Trophoblast cell (in vitro differentiated cells and primary cell): Measurements from ENCODE around the gene SMOC1.
A peak's percentile ranks its signal among the peaks of the same experiment; 100 is the strongest.

Source experiments
- DNase-seq, 2 donors: peaks; one replicate each; pipeline ENCODE4 v3.0.0-alpha.2; 2016
- H2AFZ ChIP-seq: 2 replicates; pipeline ENCODE4 v1.6.1; 2013; ENCODE audit warnings: low read length, moderate library complexity, mild to moderate bottlenecking; ENCODE audit not compliant: insufficient read depth, poor library complexity
- H2AK5ac ChIP-seq: 2 replicates; pipeline ENCODE4 v1.6.1; 2013; ENCODE audit warnings: mild to moderate bottlenecking, low read length
- H2BK120ac ChIP-seq: 2 replicates; pipeline ENCODE4 v1.6.1; 2013; ENCODE audit warnings: low read length, mild to moderate bottlenecking, moderate library complexity; ENCODE audit not compliant: insufficient read depth, poor library complexity
- H2BK12ac ChIP-seq: 2 replicates; pipeline ENCODE4 v1.6.1; 2013; ENCODE audit warnings: mild to moderate bottlenecking, low read length, moderate library complexity
- H2BK5ac ChIP-seq: 2 replicates; pipeline ENCODE4 v1.6.1; 2013; ENCODE audit warnings: low read length, low read depth, moderate library complexity, mild to moderate bottlenecking; ENCODE audit not compliant: poor library complexity
- H3K14ac ChIP-seq: 2 replicates; pipeline ENCODE4 v1.6.1; 2013; ENCODE audit warnings: mild to moderate bottlenecking, low read length
- H3K18ac ChIP-seq: 2 replicates; pipeline ENCODE4 v1.6.1; 2013; ENCODE audit warnings: mild to moderate bottlenecking, low read length
- H3K23ac ChIP-seq: 2 replicates; pipeline ENCODE4 v1.6.1; 2013; ENCODE audit warnings: low read length
- H3K27ac ChIP-seq: 2 replicates; pipeline ENCODE4 v1.5.1; 2013; ENCODE audit warnings: low read depth, mild to moderate bottlenecking, inconsistent platforms, low read length, moderate library complexity
- H3K27me3 ChIP-seq: 2 replicates; pipeline ENCODE4 v1.6.1; 2013; ENCODE audit warnings: inconsistent platforms, mild to moderate bottlenecking, low read length, moderate library complexity; ENCODE audit not compliant: insufficient read depth
- H3K36me3 ChIP-seq, 2 experiments: 1 replicate in 1 of 2; 2 replicates in 1 of 2; pipeline ENCODE4 v1.6.1; 2013; ENCODE audit warnings: low read length in 2 of 2, mild to moderate bottlenecking in 2 of 2, moderate library complexity in 1 of 2; ENCODE audit not compliant: insufficient read depth in 2 of 2, control insufficient read depth in 1 of 2
- H3K4ac ChIP-seq: 2 replicates; pipeline ENCODE4 v1.6.1; 2013; ENCODE audit warnings: low read depth, mild to moderate bottlenecking, low read length, moderate library complexity
- H3K4me1 ChIP-seq, 2 experiments: 1 replicate in 1 of 2; 2 replicates in 1 of 2; pipeline ENCODE4 v1.6.1; 2013; ENCODE audit warnings: low read length in 2 of 2, mild to moderate bottlenecking in 2 of 2, moderate library complexity in 1 of 2; ENCODE audit not compliant: insufficient read depth in 2 of 2, control insufficient read depth in 1 of 2
- H3K4me2 ChIP-seq: 2 replicates; pipeline ENCODE4 v1.6.1; 2013; ENCODE audit warnings: inconsistent platforms, mild to moderate bottlenecking, low read length, moderate library complexity
- H3K4me3 ChIP-seq: 2 replicates; pipeline ENCODE4 v1.5.1; 2013; ENCODE audit warnings: mild to moderate bottlenecking, low read depth, low read length, inconsistent platforms
- H3K79me1 ChIP-seq: one replicate; pipeline ENCODE4 v1.6.1; 2013; ENCODE audit warnings: low read length
- H3K79me2 ChIP-seq: 2 replicates; pipeline ENCODE4 v1.6.1; 2013; ENCODE audit warnings: low read length, mild to moderate bottlenecking; ENCODE audit not compliant: control insufficient read depth, insufficient read depth, poor library complexity
- H3K9ac ChIP-seq: 2 replicates; pipeline ENCODE4 v1.6.1; 2013; ENCODE audit warnings: mild to moderate bottlenecking, low read length
- H3K9me3 ChIP-seq: 2 replicates; pipeline ENCODE4 v1.6.1; 2013; ENCODE audit warnings: low read depth, mild to moderate bottlenecking, control low read depth, inconsistent platforms, low read length; ENCODE audit not compliant: insufficient read depth
- H4K12ac ChIP-seq: 2 replicates; pipeline ENCODE4 v1.6.1; 2013; ENCODE audit warnings: low read depth, mild to moderate bottlenecking, low read length, moderate library complexity
- H4K8ac ChIP-seq: 2 replicates; pipeline ENCODE4 v1.6.1; 2013; ENCODE audit warnings: low read depth, mild to moderate bottlenecking, low read length, moderate library complexity
- H4K91ac ChIP-seq: one replicate; pipeline ENCODE4 v1.6.1; 2013; ENCODE audit warnings: low read depth, mild to moderate bottlenecking, low read length, moderate library complexity
- WGBS: extraction: QIAGEN DNeasy Blood & Tissue Kit; methylation state at CpG from one replicate; pipeline ENCODE4 v1.1.7; 2013; ENCODE audit warnings: missing lambda C conversion rate; ENCODE audit not compliant: insufficient read length, insufficient coverage; ENCODE audit errors: extremely low coverage; 5-methylcytosine and 5-hydroxymethylcytosine counted together

The SMOC1 gene

DNA sequence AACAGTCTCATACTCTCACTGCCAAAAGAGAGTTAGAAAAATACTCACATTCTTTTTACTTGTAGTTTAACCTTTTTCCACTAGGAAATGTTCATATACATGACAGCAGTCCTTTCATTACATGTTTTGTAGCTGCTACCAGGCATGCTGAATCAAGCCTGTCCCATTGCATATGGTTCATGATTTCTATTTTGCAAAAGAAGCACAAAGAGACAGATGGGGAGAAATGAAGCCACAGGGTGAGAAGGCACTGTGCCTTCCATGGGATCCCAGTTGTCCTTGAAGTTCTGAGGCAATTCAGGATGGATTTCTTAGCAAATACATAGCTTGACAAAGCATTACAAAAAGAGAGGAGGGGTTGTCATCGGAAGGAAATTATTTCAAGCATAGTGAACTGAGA is 89.5 kb downstream of the SMOC1 start:
- H3K4me1 ChIP-seq: no peaks in the 10 kb centered on the region
- H4K8ac ChIP-seq: no peak overlapping the region
- H3K23ac ChIP-seq: no peak overlapping the region
- no peak overlapping the region for H2BK12ac ChIP-seq
- H2AFZ ChIP-seq: no peak overlapping the region
- no peak overlapping the region for H2BK120ac ChIP-seq
- no peak overlapping the region for H3K4me2 ChIP-seq
- H3K4ac ChIP-seq: no peak overlapping the region
- H3K79me1 ChIP-seq: no peaks in the 10 kb centered on the region
- H2BK5ac ChIP-seq: no peak overlapping the region
- DNase-seq: no peak
- no peak overlapping the region for H3K14ac ChIP-seq
- peaks cover 2% of the 10 kb centered on the region for H3K9me3 ChIP-seq
- H3K36me3 ChIP-seq: no peaks in the 10 kb centered on the region
- no peak overlapping the region for H3K4me3 ChIP-seq
- WGBS: no CpG with 5 or more reads among the region's 1 CpG
- H3K27me3 ChIP-seq: no peaks in the 10 kb centered on the region
- H2AK5ac ChIP-seq: no peak overlapping the region
- no peak overlapping the region for H4K91ac ChIP-seq
- H3K18ac ChIP-seq: no peak overlapping the region
- no peaks in the 10 kb centered on the region for H3K79me2 ChIP-seq
- no peak overlapping the region for H3K9ac ChIP-seq
- no peak overlapping the region for H4K12ac ChIP-seq
- H3K27ac ChIP-seq: no peak overlapping the region

GRCh38 chr14:69972755-69973154 is 93.5 kb downstream of the SMOC1 start:
- Histone ChIP-seq H3K4me3 (no peak overlapping the region), H4K12ac (no peak overlapping the region), H2BK5ac (no peak overlapping the region), H3K18ac (no peak overlapping the region), H3K4ac (no peak overlapping the region), H3K27ac (no peak overlapping the region), H2BK12ac (no peak overlapping the region), H3K27me3 (no peaks in the 10 kb centered on the region), H2AK5ac (no peak overlapping the region), H3K23ac (no peak overlapping the region), H3K9me3 (peaks cover 2% of the 10 kb centered on the region), H3K4me2 (no peak overlapping the region), H3K79me1 (no peaks in the 10 kb centered on the region), H4K91ac (no peak overlapping the region), H3K36me3 (no peaks in the 10 kb centered on the region), H2BK120ac (no peak overlapping the region), H3K9ac (no peak overlapping the region), H4K8ac (no peak overlapping the region), H3K14ac (no peak overlapping the region), H3K79me2 (no peaks in the 10 kb centered on the region), H3K4me1 (no peaks in the 10 kb centered on the region), H2AFZ (no peak overlapping the region)
- peak in 1 of 2 donors; percentile 27 for DNase-seq
- WGBS: no CpG with 5 or more reads among the region's 5 CpGs

GRCh38 chr14:69973846-69974245 is 94.6 kb downstream of the SMOC1 start:
- H3K27me3 ChIP-seq: no peaks in the 10 kb centered on the region
- no peak overlapping the region for H3K18ac ChIP-seq
- no CpG with 5 or more reads among the region's 1 CpG for WGBS

DNA sequence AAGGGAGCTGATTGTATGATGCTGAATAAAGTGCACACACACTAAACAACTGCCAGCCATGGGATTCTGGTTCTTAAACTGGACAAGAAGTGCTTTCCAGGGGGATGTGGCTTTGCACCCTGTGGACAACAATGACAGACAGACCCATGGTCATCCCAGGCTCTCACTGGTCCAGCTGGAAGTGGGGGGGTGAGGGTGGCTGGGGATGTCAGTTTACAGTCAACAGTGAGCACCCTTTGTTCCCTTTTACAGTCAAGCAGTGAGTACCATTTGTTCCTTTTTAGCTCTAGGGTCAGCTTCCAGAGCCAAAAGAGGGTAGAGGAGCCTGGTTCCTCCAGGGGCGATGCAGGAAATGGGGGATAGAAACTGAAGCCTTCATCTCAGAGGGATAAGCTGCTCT is 100.7 kb downstream of the SMOC1 start:
- H2BK12ac ChIP-seq: no peak overlapping the region
- H3K4me2 ChIP-seq: no peak overlapping the region
- no peaks in the 10 kb centered on the region for H3K27me3 ChIP-seq
- H2AK5ac ChIP-seq: no peak overlapping the region
- H3K36me3 ChIP-seq: no peaks in the 10 kb centered on the region
- DNase-seq: no peak
- H3K9me3 ChIP-seq: peaks cover 2% of the 10 kb centered on the region
- H3K27ac ChIP-seq: no peak overlapping the region
- no peak overlapping the region for H2AFZ ChIP-seq
- H2BK120ac ChIP-seq: no peak overlapping the region
- no peaks in the 10 kb centered on the region for H3K79me1 ChIP-seq
- H4K12ac ChIP-seq: no peak overlapping the region
- WGBS: no CpG with 5 or more reads among the region's 1 CpG
- no peak overlapping the region for H3K18ac ChIP-seq
- no peak overlapping the region for H3K9ac ChIP-seq
- H3K23ac ChIP-seq: no peak overlapping the region
- no peak overlapping the region for H3K4ac ChIP-seq
- H3K14ac ChIP-seq: no peak overlapping the region
- H2BK5ac ChIP-seq: no peak overlapping the region
- no peaks in the 10 kb centered on the region for H3K79me2 ChIP-seq
- no peak overlapping the region for H4K8ac ChIP-seq
- H4K91ac ChIP-seq: no peak overlapping the region
- H3K4me1 ChIP-seq: no peaks in the 10 kb centered on the region
- H3K4me3 ChIP-seq: no peak overlapping the region

More at GRCh38 chr14:69973846-69974245, 94.6 kb downstream of the SMOC1 start:
- Histone ChIP-seq H4K91ac (no peak overlapping the region), H3K4me3 (no peak overlapping the region), H3K79me1 (no peaks in the 10 kb centered on the region), H3K4me2 (no peak overlapping the region), H2BK120ac (no peak overlapping the region), H2BK5ac (no peak overlapping the region), H3K36me3 (no peaks in the 10 kb centered on the region), H4K8ac (no peak overlapping the region), H3K14ac (no peak overlapping the region), H3K27ac (no peak overlapping the region), H3K9ac (no peak overlapping the region), H4K12ac (no peak overlapping the region), H3K23ac (no peak overlapping the region), H2BK12ac (no peak overlapping the region), H3K4ac (no peak overlapping the region), H3K9me3 (peaks cover 2% of the 10 kb centered on the region), H3K79me2 (no peaks in the 10 kb centered on the region), H3K4me1 (no peaks in the 10 kb centered on the region), H2AK5ac (no peak overlapping the region), H2AFZ (no peak overlapping the region)
- DNase-seq: no peak
